ENCODE results near the gene RAP1GDS1. TPM values are rescaled to one million over a fixed set of nuclear protein-coding genes. Genes with fewer than 3 reads are reported as not detected.

RAP1GDS1 gene
- total RNA-seq, 1 experiment from 2014 or later, result 40.8 TPM

GRCh38 chr4:98423009-98423408, 161.8 kb downstream of the RAP1GDS1 start:
- Histone ChIP-seq H3K9me2 (ENCODE audit: insufficient read depth) (no peaks in the 10 kb centered on the region), H3K36me3 (ENCODE audit: control insufficient read depth in 1 of 2, insufficient read depth in 2 of 2, low read length in 2 of 2) (peaks cover 0 to 6% of the 10 kb centered on the region in 2 experiments; a peak in 1 of 4 replicates), H3K4me2 (ENCODE audit: low read length) (no peak overlapping the region), H3K27ac (ENCODE audit: low read depth, low read length) (no peak overlapping the region), H3K9me3 (ENCODE audit: control insufficient read depth in 1 of 2, insufficient read depth in 1 of 2, low read depth in 1 of 2, low read length in 2 of 2) (no peaks in the 10 kb centered on the region), H3K79me2 (ENCODE audit: insufficient read depth, low read length) (no peaks in the 10 kb centered on the region), H3K4me3 (replicated peaks in 1 of 2; ENCODE audit: low read depth in 1 of 2, low read length in 2 of 2) (no peak overlapping the region), H2AFZ (ENCODE audit: low read depth, low read length, poor library complexity, severe bottlenecking) (no peak overlapping the region), H3K4me1 (ENCODE audit: control insufficient read depth in 1 of 2, insufficient read depth in 2 of 2, low read length in 2 of 2) (no peaks in the 10 kb centered on the region), H3K27me3 (ENCODE audit: insufficient read depth, low read length) (no peaks in the 10 kb centered on the region), H4K20me1 (ENCODE audit: insufficient read depth) (no peaks in the 10 kb centered on the region), H3K9ac (ENCODE audit: low read length) (no peak overlapping the region)
- ChIA-PET RAD21 (ENCODE audit: low non-redundant PET in 1 of 2, low total read pairs in 2 of 2, uncharacterized antibody in 2 of 2, unreplicated experiment in 2 of 2) (no interaction called here), POLR2A (no interaction called here), CTCF (no interaction called here)
- intact Hi-C loops (cut with micrococcal nuclease), result no loop called here
- TF ChIP-seq YY1 (IDR thresholded peaks at IDR 0.05; ENCODE audit: extremely low read depth, insufficient replicate concordance, low read depth, low read length) (no peak), REST (IDR thresholded peaks at IDR 0.05; ENCODE audit: low read depth) (no peak), RAD21 (IDR thresholded peaks at IDR 0.05; ENCODE audit: low read depth) (no peak), SP1 (IDR thresholded peaks at IDR 0.05; ENCODE audit: low read depth) (no peak), CBX3 (IDR thresholded peaks at IDR 0.05; ENCODE audit: low read depth) (no peak), EZH2phosphoT487 (IDR thresholded peaks at IDR 0.05; ENCODE audit: borderline replicate concordance) (no peak), ATF3 (IDR thresholded peaks at IDR 0.05) (no peak), TCF7L2 (IDR thresholded peaks at IDR 0.05; ENCODE audit: borderline replicate concordance, extremely low read depth, insufficient read depth, insufficient read length) (no peak), ZNF274 (IDR thresholded peaks at IDR 0.05; ENCODE audit: low read depth, low read length) (no peak), CEBPB (IDR thresholded peaks at IDR 0.05; ENCODE audit: low read depth) (no peak), EGR1 (IDR thresholded peaks at IDR 0.05; ENCODE audit: low read depth) (no peak), EZH2 (IDR thresholded peaks at IDR 0.05) (no peak), ELF1 (IDR thresholded peaks at IDR 0.05; ENCODE audit: borderline replicate concordance, low read depth) (no peak), POLR2A (IDR thresholded peaks at IDR 0.05; ENCODE audit: borderline replicate concordance, extremely low read depth, insufficient read depth, insufficient read length) (no peak), SRF (IDR thresholded peaks at IDR 0.05; ENCODE audit: low read depth) (no peak), JUND (IDR thresholded peaks at IDR 0.05) (no peak), ZBTB33 (IDR thresholded peaks at IDR 0.05; ENCODE audit: extremely low read depth, insufficient replicate concordance, low read length) (no peak), MAX (IDR thresholded peaks at IDR 0.05) (no peak), SIN3A (IDR thresholded peaks at IDR 0.05; ENCODE audit: low read depth) (no peak), CTCF (IDR thresholded peaks at IDR 0.05 in 2 of 3, conservative IDR thresholded peaks at IDR 0.05 in 1 of 3; ENCODE audit: borderline replicate concordance in 1 of 3, insufficient read depth in 1 of 3, low read depth in 2 of 3, low read length in 2 of 3) (no peak)
- ATAC-seq (no peak), DNase-seq (ENCODE audit: low read depth, low spot score) (no peak)
- BruUV-seq (replicated peaks), result no TSS peak
